Heart right ventricle (tissue), 16 donors: ENCODE results near the gene MUC13. TPM values are rescaled to one million over a fixed set of nuclear protein-coding genes. Genes with fewer than 3 reads are reported as not detected.

Experiments used
- ATAC-seq, 8 donors: fragments of 200-7000 bp; cut with Tn5 transposase; one replicate each; pipeline ENCODE4 v1.9.1; 2020; ENCODE audit warnings: mild to moderate bottlenecking in 8 of 8, moderate library complexity in 8 of 8, moderate number of reproducible peaks in 1 of 8
- DNase-seq, 2 donors: peaks; one replicate each; pipeline ENCODE4 v3.0.0-alpha.2; 2020
- H3K27ac ChIP-seq, 10 donors: fragments of 200-600 bp; sonication (generic) in 2 of 10; one replicate each; pipeline versions ENCODE4 v1.5.0 to v1.8.0; 2020 to 2022; ENCODE audit warnings: mild to moderate bottlenecking in 3 of 10
- H3K27me3 ChIP-seq, 7 donors: fragments of 200-600 bp; one replicate each; pipeline ENCODE4 v1.8.0; 2021 to 2022; ENCODE audit warnings: mild to moderate bottlenecking in 2 of 7
- H3K36me3 ChIP-seq, 9 donors: fragments of 200-600 bp; sonication (generic) in 1 of 9; one replicate each; pipeline versions ENCODE4 v1.5.0 to v1.8.0; 2020 to 2022; ENCODE audit warnings: mild to moderate bottlenecking in 2 of 9
- H3K4me1 ChIP-seq, 9 donors: fragments of 200-600 bp; sonication (generic) in 1 of 9; one replicate each; pipeline versions ENCODE4 v1.5.0 to v1.8.0; 2020 to 2022; ENCODE audit warnings: mild to moderate bottlenecking in 4 of 9
- H3K4me3 ChIP-seq, 10 donors: fragments of 200-600 bp; sonication (generic) in 2 of 10; one replicate each; pipeline versions ENCODE4 v1.5.0 to v1.8.0; 2020 to 2022; ENCODE audit warnings: mild to moderate bottlenecking in 7 of 10, moderate library complexity in 2 of 10
- H3K9me3 ChIP-seq, 11 donors: fragments of 200-600 bp in 10 of 11; sonication (generic) in 2 of 11; one replicate each; pipeline versions ENCODE4 v1.5.0 to v1.8.0; 2013 to 2022; ENCODE audit warnings: mild to moderate bottlenecking in 2 of 11, control low read depth in 1 of 11, moderate library complexity in 1 of 11
- CTCF ChIP-seq, 9 donors: fragments of 200-600 bp; sonication (generic) in 2 of 9; IDR thresholded peaks; one replicate each; pipeline versions ENCODE4 v1.5.0 to v1.8.0; 2021 to 2022; ENCODE audit warnings: antibody characterized with exemption in 9 of 9, mild to moderate bottlenecking in 5 of 9, moderate library complexity in 1 of 9
- WGBS, 2 donors: extraction: QIAGEN DNeasy Blood & Tissue Kit; methylation state at CpG; one replicate each; pipeline ENCODE4 v1.1.7; 2013; ENCODE audit warnings: inconsistent platforms in 1 of 2; 5-methylcytosine and 5-hydroxymethylcytosine counted together
- intact Hi-C, 10 donors: fragments of 100-400 bp; cut with DNase I; formaldehyde crosslinking; loops; one replicate each; pipeline versions ENCODE4 v1.11.1 to v1.14.2; 2022
- polyA plus RNA-seq, 2 donors: library from polyadenylated mRNA; stranded (reverse); fragments of 200-250 nt; gene quantifications; one replicate each; pipeline ENCODE4 v1.2.3, GENCODE V29; 2013
- total RNA-seq, 10 donors: library from RNA; stranded (reverse); fragmentation: NEBNext Ultra II Directional in 3 of 10; extraction: Animal tissue kit (Norgen Biotek cat#: 25700) in 3 of 10; gene quantifications; one replicate each; pipeline versions ENCODE4 v1.2.1 to v1.2.4, GENCODE V29; 2021 to 2023
- donor health status: Arrhythmogenic right ventricular cardiomyopathy.
- donor health status: ischemic (EF 13 %, LVEDD 7.1; RV severe dilation, severe dysfunction).
- donor health status: healthy with polysubstance abuse.
- donor health status: DM: no; HTN: yes; CAD: no.
- donor health status: DM: no; HTN: no; CAD: no.
- donor health status: ischemic (EF 25% LVEDD 6.9; RV normal size, moderate dysfunction).
- donor health status: ischemic (EF 25% LVEDD 5.7; RV mildly dilated, moderate dysfunction).
- donor health status: healthy.
- donor health status: DM: yes; HTN: yes; CAD: no.
- donor health status: Ischemic cardiomyopathy.
- donor health status: ischemic (EF 35%, LVEDD 5.7; RV mildly dilated, moderate dysfunction).
- donor health status: nonischemic (EF 11% LVEDD 7.7; RV severe dilation, severe dysfunction).
- donor health status: DM: yes; HTN: yes; CAD: no.
- donor health status: PGD.
- donor health status: ischemic (EF 29% LVEDD 5.4; RV normal size, mild dysfunction).
- donor health status: nonischemic (EF 23%, LVEDD 6.1; RV moderate dilation, normal function).

The MUC13 gene
- total and polyA plus RNA-seq, 12 donors: 0.03 to 0.41 (median 0.37) TPM; not detected in 9

GRCh38 chr3:124950026-124950425, 15.5 kb upstream of the MUC13 start:
- no peaks in the 10 kb centered on the region for H3K27me3 ChIP-seq
- H3K4me3 ChIP-seq: no peak overlapping the region
- WGBS, 2 donors: 86 to 89% methylated on average over 3 of the region's 3 CpGs
- TF ChIP-seq CTCF (IDR thresholded peaks at IDR 0.05): no peak
- H3K4me1 ChIP-seq: no peaks in the 10 kb centered on the region
- DNase-seq (no peak), ATAC-seq (no peak)
- H3K27ac ChIP-seq: no peak overlapping the region
- no peaks in the 10 kb centered on the region for H3K9me3 ChIP-seq
- intact Hi-C loops: no loop called here
- H3K36me3 ChIP-seq: no peaks in the 10 kb centered on the region

GRCh38 chr3:124942613-124943012, 8.1 kb upstream of the MUC13 start:
- H3K4me3 ChIP-seq: no peak overlapping the region
- no peak for TF ChIP-seq CTCF (IDR thresholded peaks at IDR 0.05)
- no peaks in the 10 kb centered on the region for H3K27me3 ChIP-seq
- H3K9me3 ChIP-seq: no peaks in the 10 kb centered on the region
- H3K4me1 ChIP-seq: no peaks in the 10 kb centered on the region
- no peak overlapping the region for H3K27ac ChIP-seq
- DNase-seq (no peak), ATAC-seq (no peak)
- no peaks in the 10 kb centered on the region for H3K36me3 ChIP-seq
- 81 to 95% methylated on average over 2 of the region's 2 CpGs for WGBS, 2 donors
- intact Hi-C loops: no loop called here

GRCh38 chr3:124941771-124942170, 7.2 kb upstream of the MUC13 start:
- WGBS, 2 donors: 86 to 92% methylated on average over 12 of the region's 12 CpGs

GRCh38 chr3:124939661-124940060, 5.1 kb upstream of the MUC13 start:
- DNase-seq (no peak), ATAC-seq (no peak)
- intact Hi-C loops: loop anchor here in 2 of 10 donors (5.0 to 10.0 kb wide), 2 partner anchors 43 to 45 kb away; no protein-coding TSS in a partner anchor
- WGBS, 2 donors: 78 to 82% methylated on average over 4 of the region's 4 CpGs
- Histone ChIP-seq H3K9me3 (peaks cover 0 to 6% (median 0%) of the 10 kb centered on the region in 11 donors), H3K36me3 (no peaks in the 10 kb centered on the region), H3K4me3 (no peak overlapping the region), H3K4me1 (no peaks in the 10 kb centered on the region), H3K27me3 (no peaks in the 10 kb centered on the region), H3K27ac (no peak overlapping the region)
- TF ChIP-seq CTCF (IDR thresholded peaks at IDR 0.05): no peak

More at GRCh38 chr3:124941771-124942170, 7.2 kb upstream of the MUC13 start:
- Histone ChIP-seq H3K4me1 (no peaks in the 10 kb centered on the region), H3K9me3 (peaks cover 0 to 5% (median 0%) of the 10 kb centered on the region in 11 donors), H3K27ac (no peak overlapping the region), H3K36me3 (no peaks in the 10 kb centered on the region), H3K27me3 (no peaks in the 10 kb centered on the region), H3K4me3 (no peak overlapping the region)
- no peak for TF ChIP-seq CTCF (IDR thresholded peaks at IDR 0.05)
- no peak for ATAC-seq
- intact Hi-C loops: no loop called here
- no peak for DNase-seq
